Uterine smooth muscle cell (primary cell): ENCODE measurements around the gene AGR3. TPM values are rescaled to one million over a fixed set of nuclear protein-coding genes. Genes with fewer than 3 reads are reported as not detected.

Source experiments
- total RNA-seq: library from RNA; depleted of rRNA; stranded (reverse); fragments of >200 nt; gene quantifications from 2 replicates; pipeline ENCODE4 v1.2.3, GENCODE V29; 2014

Gene AGR3
- not detected in 2 replicates for total RNA-seq

DNA sequence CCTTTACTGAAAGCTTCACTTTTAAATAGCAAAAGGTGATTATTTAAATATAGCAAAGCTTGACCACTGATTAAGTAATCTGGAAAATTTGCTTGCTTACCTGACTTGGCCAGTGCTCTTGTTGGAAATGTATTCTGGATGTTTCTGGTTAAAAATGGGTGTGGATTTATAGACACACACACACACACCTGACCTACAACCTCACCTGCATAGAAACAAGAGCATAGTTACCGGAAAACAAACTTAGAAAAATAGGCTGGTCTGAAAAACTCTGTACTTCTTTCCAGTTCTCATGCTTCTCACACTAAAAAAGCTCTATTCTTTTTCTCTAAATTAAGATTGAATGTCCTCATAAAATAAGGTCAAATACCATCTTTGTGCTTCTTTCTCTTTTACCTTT, at the start of gene AGR3:
Gene AGR3 (minus strand): TSS at position 140 of the 400 bp plus-strand sequence. CDS start 3,365 bp downstream, outside the sequence.

Other genes with a start within 250 kb of the AGR3 start
- gene ANKMY2, start 236.2 kb downstream of the AGR3 start, total RNA-seq, result 33.9 and 39.0 TPM in 2 replicates
- gene BZW2, start 235.8 kb downstream of the AGR3 start, total RNA-seq, result 65.5 and 102 TPM in 2 replicates
- gene TSPAN13, start 128.2 kb downstream of the AGR3 start, total RNA-seq, result 7.6 and 9.7 TPM in 2 replicates
- under 0.01 TPM in 1 of 2 replicates, not detected in the other for gene AGR2, start 77.0 kb downstream of the AGR3 start, total RNA-seq